Iris pigment epithelial cell (primary cell): Measurements from ENCODE around the gene PGM2L1.
A peak's percentile ranks its signal among the peaks of the same experiment; 100 is the strongest.
"Not testable (repeated sequence)": the region's sequence is repeated elsewhere in the genome, so short reads cannot be mapped to it uniquely, and the experiment has no call there.

Experiments
- DNase-seq: peaks from one replicate; pipeline ENCODE4 v3.0.0-alpha.2; 2011; ENCODE audit warnings: low read depth

Gene PGM2L1

DNA sequence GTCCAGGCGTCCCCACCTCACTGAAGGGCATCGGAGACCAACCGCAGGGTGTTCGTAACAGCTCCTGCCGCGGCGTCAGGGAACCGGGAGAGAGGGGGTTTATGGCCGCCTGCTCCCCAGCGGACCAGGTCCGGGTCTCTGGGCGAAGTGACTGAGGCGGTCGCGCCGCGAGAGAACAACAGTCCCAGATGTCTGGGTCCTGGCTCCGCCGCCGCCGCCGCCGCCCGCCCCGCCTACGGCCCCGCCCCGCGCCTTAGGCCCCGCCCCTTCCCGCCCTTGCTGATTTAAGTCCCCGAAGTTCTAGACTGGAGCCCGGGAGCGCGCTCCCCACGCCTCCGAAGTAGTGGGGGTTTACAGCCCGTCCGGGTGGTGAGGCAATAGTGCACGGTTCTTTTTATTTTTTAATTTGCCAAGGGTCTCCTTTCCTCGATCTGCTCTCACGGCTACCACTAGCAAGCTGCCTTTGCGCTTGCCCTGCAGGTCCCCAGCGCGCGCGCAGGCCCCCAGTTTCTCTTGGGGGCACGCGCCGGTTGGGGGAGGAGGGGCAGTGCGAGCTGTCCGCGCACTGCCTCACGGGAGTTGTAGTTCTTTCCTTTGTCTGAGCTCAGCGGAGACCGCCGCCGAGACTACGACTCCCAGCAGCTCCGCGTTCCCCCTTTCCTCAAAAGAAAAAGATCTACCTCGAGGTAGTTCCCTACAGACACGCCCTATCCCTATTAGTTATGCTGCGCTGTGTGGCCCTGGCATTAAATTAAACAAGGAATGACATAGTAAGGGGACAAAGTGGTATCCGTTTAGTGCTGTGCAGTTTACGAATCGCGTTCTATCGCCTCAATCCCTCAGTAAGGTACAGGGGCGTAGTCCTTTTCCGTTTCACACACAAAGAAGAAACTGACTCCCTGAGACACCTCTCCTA lies at the start of gene PGM2L1:
TSS of gene PGM2L1 (minus strand) at position 190 of the 916 bp plus-strand sequence. CDS start 272 bp downstream, outside the sequence.
- DNase-seq = peak; percentile 93

DNA sequence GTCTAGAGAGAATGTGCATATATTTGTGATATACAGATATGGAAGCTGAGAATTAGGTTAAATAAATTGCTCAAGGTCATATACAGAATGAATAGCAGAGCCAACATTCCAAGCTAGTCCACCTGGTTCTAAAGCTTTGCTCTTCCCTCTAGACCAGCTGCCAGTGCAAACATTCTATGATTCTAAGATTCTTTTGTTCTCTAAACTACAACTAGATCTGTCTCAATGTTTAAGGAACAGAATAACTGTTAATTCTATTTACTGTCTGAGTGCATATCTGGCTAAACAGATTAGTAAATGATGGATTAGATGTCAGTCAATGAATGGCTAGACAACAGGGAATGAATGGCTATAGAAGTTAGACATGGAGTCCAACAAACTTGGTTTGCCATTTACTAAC lies 49.5 kb upstream of the PGM2L1 start:
- DNase-seq = no peak

DNA sequence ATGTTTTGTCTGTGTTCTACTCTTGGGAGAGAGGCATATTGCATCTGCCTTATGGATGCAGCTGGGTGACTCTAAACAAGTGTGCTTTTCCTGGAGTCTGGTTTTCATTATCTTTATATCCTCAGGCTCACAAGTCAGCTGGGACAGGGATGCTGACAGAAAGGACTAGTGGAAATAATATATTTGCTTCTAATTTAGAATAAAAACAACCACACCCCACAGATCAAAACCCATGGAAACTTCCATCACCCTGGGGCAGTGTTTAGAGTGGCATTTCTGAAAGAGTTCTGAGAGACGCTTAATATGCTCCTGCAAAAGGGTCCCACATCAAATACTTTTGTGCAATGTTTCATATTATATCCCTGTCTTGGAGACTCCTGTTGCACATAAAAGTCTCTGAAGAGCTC lies 48.3 kb upstream of the PGM2L1 start:
- no peak for DNase-seq

DNA sequence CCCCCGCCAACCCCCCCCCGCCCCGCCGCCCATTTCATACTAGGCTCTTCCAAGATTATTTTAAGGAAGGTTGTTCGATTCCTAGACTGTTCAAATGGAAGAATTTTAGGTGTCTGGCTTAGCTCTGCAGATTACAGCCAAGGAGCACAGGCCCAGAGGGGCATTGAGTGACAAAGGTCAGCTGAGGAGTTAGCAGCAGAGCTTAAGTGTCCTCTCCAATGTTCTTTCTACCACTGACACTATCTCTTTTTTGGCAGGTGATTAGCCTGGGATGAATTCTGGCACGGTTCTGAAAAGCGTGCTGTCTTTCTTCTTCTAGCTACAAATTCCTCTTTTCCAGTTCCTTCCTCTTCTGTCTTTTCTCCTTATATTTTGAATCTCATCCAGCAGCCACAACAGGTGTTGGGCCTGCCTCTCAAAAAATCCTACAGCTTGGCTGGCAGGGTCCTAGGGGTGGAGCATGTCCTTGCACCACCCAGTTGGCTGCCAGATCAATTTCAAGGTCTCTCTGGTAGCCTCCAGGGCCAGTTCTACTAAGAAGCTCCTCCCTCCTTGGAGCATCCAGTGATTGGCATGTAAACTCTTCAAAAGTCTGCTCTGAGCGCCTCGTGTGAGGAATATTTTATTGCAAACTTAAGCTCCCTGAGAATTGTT lies 46.1 kb upstream of the PGM2L1 start:
- DNase-seq = no peak

- DNase-seq = peak; percentile 55
Measured at GRCh38 chr11:74443071-74443864, 45.0 kb upstream of the PGM2L1 start.

- DNase-seq = peak; percentile 82
Measured at GRCh38 chr11:74442636-74443035, 44.4 kb upstream of the PGM2L1 start.

- no peak for DNase-seq
Measured at GRCh38 chr11:74438681-74439080, 40.4 kb upstream of the PGM2L1 start.

GRCh38 chr11:74437441-74438042 lies 39.3 kb upstream of the PGM2L1 start:
- peak; percentile 66 for DNase-seq

DNA sequence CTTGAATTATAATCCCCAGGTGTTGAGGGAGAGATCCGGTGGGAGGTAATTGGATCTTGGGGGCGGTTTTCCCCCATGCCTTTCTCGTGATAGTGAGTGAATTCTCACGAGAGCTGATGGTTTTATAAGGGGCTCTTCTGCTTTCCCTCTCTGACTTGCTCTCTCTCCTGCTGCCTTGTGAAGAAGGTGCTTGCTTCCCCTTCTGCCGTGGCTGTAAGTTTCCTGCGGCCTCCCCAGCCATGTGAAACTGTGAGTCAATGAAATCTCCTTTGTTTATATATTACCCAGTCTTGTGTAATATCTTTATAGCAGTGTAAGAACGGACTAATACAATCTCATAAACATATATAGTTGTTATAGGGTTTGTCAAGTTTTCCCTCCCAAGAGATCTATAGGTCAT lies 36.3 kb upstream of the PGM2L1 start:
- DNase-seq = peak; percentile 83

- DNase-seq = no peak
Measured at GRCh38 chr11:74429205-74429604, 31.0 kb upstream of the PGM2L1 start.

GRCh38 chr11:74427384-74427886 lies 29.2 kb upstream of the PGM2L1 start:
- DNase-seq = peak; percentile 70

- DNase-seq = no peak
Measured at GRCh38 chr11:74425100-74425499, 26.9 kb upstream of the PGM2L1 start.

DNA sequence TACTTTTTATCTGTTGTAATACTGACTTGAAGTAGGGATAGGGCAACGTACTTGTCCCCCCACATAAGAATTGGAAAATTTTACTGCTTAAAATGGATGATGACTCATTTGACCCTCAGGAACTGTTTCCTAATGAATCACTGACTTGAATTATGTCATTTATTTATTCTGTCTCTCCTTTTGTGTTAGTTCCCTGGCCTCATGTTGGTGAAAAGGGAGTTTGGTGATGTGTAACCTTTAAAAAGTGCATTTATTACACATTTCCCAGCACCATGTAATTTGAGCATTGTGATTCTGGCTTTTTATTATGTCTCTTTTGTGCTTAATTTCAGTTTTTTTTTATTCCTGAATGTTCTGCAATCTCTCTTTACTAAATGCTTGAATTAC lies 20.3 kb upstream of the PGM2L1 start:
- DNase-seq = peak; percentile 90

DNA sequence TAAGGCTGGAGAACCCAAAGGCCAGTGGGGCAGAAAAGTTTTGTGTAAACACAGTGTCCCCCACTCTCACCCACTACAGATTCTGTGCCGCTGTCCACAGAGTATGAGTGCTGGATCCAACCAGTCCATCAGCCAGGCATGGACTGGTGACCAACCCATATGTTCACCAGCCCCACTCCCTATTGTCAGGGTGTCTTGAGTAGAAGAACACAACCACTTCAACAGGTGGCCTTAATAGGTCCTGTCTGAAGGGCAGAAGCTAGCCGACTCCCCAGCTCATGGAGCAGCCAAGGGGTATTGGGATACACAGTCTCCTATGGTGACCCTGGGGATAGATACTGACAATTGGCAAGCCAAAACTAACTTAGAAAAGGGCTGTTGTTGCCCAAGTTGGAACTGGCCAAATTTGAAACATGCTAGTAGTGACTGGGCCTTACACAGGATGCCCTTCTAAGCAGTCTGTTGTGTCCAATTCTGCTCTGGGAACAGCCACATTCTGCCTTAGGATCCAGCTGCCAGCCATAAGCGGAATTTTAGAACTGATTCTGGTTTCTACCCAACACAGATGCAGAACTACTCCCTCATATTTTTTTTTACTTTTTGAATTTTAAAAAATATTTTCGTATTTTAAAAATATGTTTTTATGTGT lies 19.8 kb upstream of the PGM2L1 start:
- peak; percentile 32 for DNase-seq

GRCh38 chr11:74417379-74417804 lies 19.2 kb upstream of the PGM2L1 start:
- DNase-seq = peak; percentile 21

DNA sequence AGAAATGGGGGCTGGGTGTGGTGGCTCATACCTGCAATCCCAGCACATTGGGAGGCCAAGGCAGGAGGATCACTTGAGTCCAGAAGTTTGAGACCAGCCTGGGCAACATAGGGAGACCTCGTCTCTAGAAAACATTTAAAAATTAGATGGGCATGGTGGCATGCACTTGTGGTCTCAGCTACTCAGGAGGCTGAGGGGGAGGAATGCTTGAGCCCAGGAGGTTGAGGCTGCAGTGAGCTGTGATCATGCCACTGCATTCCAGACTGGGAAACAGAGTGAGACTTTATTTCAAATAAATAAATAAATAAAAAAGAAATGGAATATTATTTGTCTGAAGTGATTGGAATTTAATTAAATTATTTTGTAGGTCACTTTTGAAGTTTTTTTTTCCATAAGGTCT lies 18.7 kb upstream of the PGM2L1 start:
- DNase-seq = not testable (repeated sequence)

DNA sequence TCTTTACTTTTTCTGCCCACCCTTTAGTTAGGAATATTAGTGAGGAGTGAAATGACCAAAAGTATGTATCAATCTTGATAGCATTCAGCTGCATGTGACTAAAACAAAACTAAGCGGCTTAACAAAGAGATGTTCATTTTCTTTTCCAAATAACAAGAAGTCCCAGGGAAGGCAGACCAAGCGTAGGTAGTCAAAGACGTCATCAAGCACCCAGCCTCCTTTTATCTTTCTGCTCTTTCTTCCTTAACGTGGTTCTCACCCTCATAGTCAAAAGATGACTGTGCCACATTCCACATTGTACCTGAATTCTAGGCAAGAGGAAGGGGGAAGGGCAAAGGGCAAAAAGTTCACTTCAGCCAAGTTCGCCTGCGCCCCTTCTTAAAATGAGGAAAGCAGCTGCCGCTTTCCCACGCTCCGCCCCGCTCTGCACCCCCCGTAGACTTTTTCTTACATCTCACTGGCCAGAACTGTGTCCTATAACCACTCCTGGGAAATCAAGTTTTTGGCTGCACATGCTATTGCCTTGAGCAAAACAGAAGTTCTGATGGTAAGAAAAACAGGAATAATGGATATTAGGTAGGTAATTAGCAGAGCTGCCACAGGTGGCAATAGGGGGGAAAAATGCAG lies 14.6 kb upstream of the PGM2L1 start:
- no peak for DNase-seq

- DNase-seq = peak; percentile 45
Measured at GRCh38 chr11:74412321-74412720, 14.1 kb upstream of the PGM2L1 start.

DNA sequence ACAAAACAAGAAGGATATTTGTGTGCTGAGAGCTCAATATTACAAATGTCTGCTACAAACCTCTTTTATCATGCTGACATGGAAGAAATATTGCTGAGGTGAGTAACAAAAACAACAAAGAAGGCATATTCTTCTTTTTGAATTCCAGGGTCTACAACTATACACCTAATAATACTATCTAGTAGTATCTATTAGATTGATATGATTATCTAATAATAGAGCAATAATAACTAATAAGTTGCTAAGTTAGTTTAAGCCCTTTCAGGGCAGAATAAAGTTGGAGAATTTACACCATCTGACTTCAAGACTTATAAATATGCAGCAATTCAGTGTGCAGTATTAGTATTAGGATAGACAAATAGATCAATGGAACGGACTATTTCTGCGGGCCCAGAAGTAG lies 11.4 kb upstream of the PGM2L1 start:
- no peak for DNase-seq

GRCh38 chr11:74403607-74404321 lies 5.5 kb upstream of the PGM2L1 start:
- DNase-seq = no peak
